H9 (cell line): ENCODE measurements around the gene MMP11. TPM values are rescaled to one million over a fixed set of nuclear protein-coding genes. Genes with fewer than 3 reads are reported as not detected.

Experiments used
- DNase-seq: peaks from one replicate; pipeline ENCODE4 v3.0.0-alpha.2; 2017
- H2AFZ ChIP-seq: one replicate; pipeline ENCODE4 v1.6.1; 2013; ENCODE audit warnings: mild to moderate bottlenecking, low read length, control low read depth, moderate library complexity
- H2AK5ac ChIP-seq: 2 replicates; pipeline ENCODE4 v1.6.1; 2013; ENCODE audit warnings: low read length, control low read depth, mixed read lengths; ENCODE audit not compliant: insufficient read length
- H2BK120ac ChIP-seq: one replicate; pipeline ENCODE4 v1.6.1; 2013; ENCODE audit warnings: low read depth, mild to moderate bottlenecking, low read length, control low read depth, inconsistent platforms; ENCODE audit not compliant: poor library complexity, severe bottlenecking
- H2BK12ac ChIP-seq: 2 replicates; pipeline ENCODE4 v1.6.1; 2013; ENCODE audit warnings: low read length, control low read depth, mixed read lengths, low read depth; ENCODE audit not compliant: insufficient read length
- H2BK15ac ChIP-seq: 2 replicates; pipeline ENCODE4 v1.6.1; 2013; ENCODE audit warnings: low read depth, low read length, control low read depth
- H2BK20ac ChIP-seq: one replicate; pipeline ENCODE4 v1.6.1; 2013; ENCODE audit warnings: low read depth, mild to moderate bottlenecking, low read length, control low read depth, inconsistent platforms; ENCODE audit not compliant: poor library complexity, severe bottlenecking
- H2BK5ac ChIP-seq: 2 replicates; pipeline ENCODE4 v1.6.1; 2013; ENCODE audit warnings: low read length, control low read depth, mixed read lengths; ENCODE audit not compliant: insufficient read length
- H3K14ac ChIP-seq: 2 replicates; pipeline ENCODE4 v1.6.1; 2013; ENCODE audit warnings: low read length, control low read depth; ENCODE audit not compliant: insufficient read depth
- H3K18ac ChIP-seq: 2 replicates; pipeline ENCODE4 v1.6.1; 2013; ENCODE audit warnings: low read depth, mild to moderate bottlenecking, mixed read lengths, low read length, control low read depth; ENCODE audit not compliant: insufficient read length
- H3K23ac ChIP-seq: 2 replicates; pipeline ENCODE4 v1.6.1; 2013; ENCODE audit warnings: low read length, control low read depth, mixed read lengths, low read depth; ENCODE audit not compliant: insufficient read length
- H3K23me2 ChIP-seq: 2 replicates; pipeline ENCODE4 v1.6.1; 2013; ENCODE audit warnings: low read depth, mild to moderate bottlenecking, mixed read lengths, low read length, control low read depth; ENCODE audit not compliant: insufficient read length, poor library complexity, severe bottlenecking
- H3K27ac ChIP-seq: 2 replicates; pipeline ENCODE4 v1.5.1; 2013; ENCODE audit warnings: low read length, control low read depth, mixed read lengths, low read depth; ENCODE audit not compliant: insufficient read length
- H3K27me3 ChIP-seq: 2 replicates; pipeline ENCODE4 v1.6.1; 2013; ENCODE audit warnings: low read length, control low read depth, inconsistent platforms; ENCODE audit not compliant: insufficient read depth
- H3K4ac ChIP-seq: 2 replicates; pipeline ENCODE4 v1.6.1; 2013; ENCODE audit warnings: low read depth, mild to moderate bottlenecking, control low read depth, inconsistent platforms, low read length, moderate library complexity
- H3K4me1 ChIP-seq: 2 replicates; pipeline ENCODE4 v1.6.1; 2013; ENCODE audit warnings: low read length, control low read depth, inconsistent platforms; ENCODE audit not compliant: insufficient read depth
- H3K4me2 ChIP-seq: 2 replicates; pipeline ENCODE4 v1.6.1; 2013; ENCODE audit warnings: low read length, control low read depth, mixed read lengths; ENCODE audit not compliant: insufficient read length, insufficient read depth
- H3K56ac ChIP-seq: 2 replicates; pipeline ENCODE4 v1.6.1; 2013; ENCODE audit warnings: low read depth, mild to moderate bottlenecking, mixed read lengths, low read length, control low read depth; ENCODE audit not compliant: insufficient read length
- H3K79me1 ChIP-seq: 2 replicates; pipeline ENCODE4 v1.6.1; 2013; ENCODE audit warnings: low read depth, mild to moderate bottlenecking, moderate library complexity, low read length, control low read depth, inconsistent platforms; ENCODE audit not compliant: insufficient read depth, poor library complexity, severe bottlenecking
- H3K79me2 ChIP-seq: 2 replicates; pipeline ENCODE4 v1.6.1; 2013; ENCODE audit warnings: low read length, control low read depth, inconsistent platforms; ENCODE audit not compliant: insufficient read depth
- H3K9ac ChIP-seq: 2 replicates; pipeline ENCODE4 v1.6.1; 2013; ENCODE audit warnings: low read length, control low read depth, mixed read lengths; ENCODE audit not compliant: insufficient read length; ENCODE audit errors: extremely low read depth
- H3K9me3 ChIP-seq: one replicate; pipeline ENCODE4 v1.6.1; 2013; ENCODE audit warnings: low read depth, low read length, inconsistent platforms; ENCODE audit not compliant: control insufficient read depth
- H3T11ph ChIP-seq: one replicate; pipeline ENCODE4 v1.6.1; 2013; ENCODE audit warnings: mild to moderate bottlenecking, low read length, control low read depth, inconsistent platforms
- H4K20me1 ChIP-seq: one replicate; pipeline ENCODE4 v1.6.1; 2013; ENCODE audit not compliant: control insufficient read depth, insufficient read length, insufficient read depth
- H4K5ac ChIP-seq: 2 replicates; pipeline ENCODE4 v1.6.1; 2013; ENCODE audit warnings: low read depth, mild to moderate bottlenecking, mixed read lengths, low read length, control low read depth; ENCODE audit not compliant: insufficient read length
- H4K8ac ChIP-seq: replicated peaks from 2 replicates; pipeline ENCODE4 v1.6.1; 2013; ENCODE audit warnings: low read length, control low read depth, mixed read lengths, low read depth; ENCODE audit not compliant: insufficient read length
- H4K91ac ChIP-seq: 2 replicates; pipeline ENCODE4 v1.6.1; 2013; ENCODE audit warnings: low read depth, mild to moderate bottlenecking, moderate library complexity, mixed read lengths, low read length, control low read depth; ENCODE audit not compliant: insufficient read length
- H3K27ac Mint-ChIP-seq, 3 experiments: 2 replicates in 2 of 3; 3 replicates in 1 of 3; pipeline ENCODE4 v1.8.0; 2020 to 2021; ENCODE audit warnings: mixed read lengths in 3 of 3, mild to moderate bottlenecking in 1 of 3, moderate library complexity in 1 of 3
- H3K27me3 Mint-ChIP-seq: 2 replicates; pipeline ENCODE4 v1.8.0; 2021; ENCODE audit warnings: low read depth, mild to moderate bottlenecking, moderate library complexity, mixed read lengths
- H3K36me3 Mint-ChIP-seq, 3 experiments: 2 replicates in 2 of 3; 3 replicates in 1 of 3; pipeline ENCODE4 v1.8.0; 2020 to 2021; ENCODE audit warnings: low read depth in 3 of 3, mixed read lengths in 3 of 3; ENCODE audit not compliant: insufficient read depth in 1 of 3
- H3K4me1 Mint-ChIP-seq, 2 experiments: 2 replicates each; pipeline ENCODE4 v1.8.0; 2020; ENCODE audit warnings: mixed read lengths in 2 of 2
- H3K4me3 Mint-ChIP-seq, 2 experiments: 2 replicates in 1 of 2; 3 replicates in 1 of 2; pipeline ENCODE4 v1.8.0; 2020 to 2021; ENCODE audit warnings: mild to moderate bottlenecking in 2 of 2, mixed read lengths in 2 of 2, moderate library complexity in 1 of 2
- H3K9me3 Mint-ChIP-seq, 2 experiments: 2 replicates in 1 of 2; 3 replicates in 1 of 2; pipeline ENCODE4 v1.8.0; 2020; ENCODE audit warnings: mild to moderate bottlenecking in 2 of 2, mixed read lengths in 2 of 2, moderate library complexity in 1 of 2
- WGBS: extraction: QIAGEN DNeasy Blood & Tissue Kit; methylation state at CpG from one replicate; pipeline ENCODE4 v1.1.7; 2013; ENCODE audit warnings: missing lambda C conversion rate, low lambda C conversion rate, mixed read lengths; ENCODE audit not compliant: insufficient read length; ENCODE audit errors: extremely low coverage; 5-methylcytosine and 5-hydroxymethylcytosine counted together
- total RNA-seq: library from RNA; stranded (reverse); gene quantifications from 2 replicates; pipeline ENCODE4 v1.2.1, GENCODE V29; 2021
- TF ChIP-seq, protein P1 (sequence below): fragments of 200-600 bp; sonication (generic); conservative IDR thresholded peaks from 3 replicates; pipeline ENCODE4 v1.8.0; 2021; ENCODE audit warnings: antibody characterized with exemption, mild to moderate bottlenecking

Gene MMP11
- total RNA-seq, 1 experiment from 2014 or later: 5.3 TPM

DNA sequence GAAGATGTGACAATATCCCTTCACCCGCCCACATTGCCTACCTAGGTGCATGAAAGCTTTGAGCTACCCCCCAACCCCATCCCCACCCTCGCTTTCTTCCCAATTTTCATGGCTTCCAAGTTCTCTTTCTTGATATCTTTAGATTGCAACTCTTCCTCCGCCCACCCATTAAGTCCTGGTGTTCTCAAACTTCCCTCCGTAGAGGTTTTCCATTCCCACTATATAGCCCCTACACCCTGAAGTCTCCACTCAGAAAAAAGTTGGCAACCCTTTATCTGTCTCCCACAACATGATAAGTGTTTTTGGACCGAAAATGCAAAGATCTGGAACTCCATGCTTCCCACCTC, 22.3 kb upstream of the MMP11 start:
- Mint-ChIP-seq H3K36me3 (peaks cover 0 to 3% (median under 1%) of the 10 kb centered on the region in 3 experiments; a peak in 3 of 7 replicates), H3K27ac (peak overlapping the region; percentile 18 to 87 (median 47); a peak in 4 of 7 replicates), H3K27me3 (peaks cover 4% of the 10 kb centered on the region), H3K4me1 (peaks cover 13 to 37% of the 10 kb centered on the region in 2 experiments), H3K9me3 (no peaks in the 10 kb centered on the region; a peak in 1 of 5 replicates), H3K4me3 (peak overlapping the region; percentile 73 to 88)
- H3K27ac ChIP-seq: no peak overlapping the region
- H3K4me2 ChIP-seq: peak overlapping the region; percentile 59
- no peak overlapping the region for H2AK5ac ChIP-seq
- H3K79me1 ChIP-seq: no peaks in the 10 kb centered on the region
- H3K4me1 ChIP-seq: no peaks in the 10 kb centered on the region; the same call in 1 of the 2 replicates
- no peak overlapping the region for H2BK15ac ChIP-seq
- no peak overlapping the region for H2BK12ac ChIP-seq
- H2AFZ ChIP-seq: no peak overlapping the region
- H3K14ac ChIP-seq: no peak overlapping the region
- H4K91ac ChIP-seq: no peak overlapping the region
- no peak overlapping the region for H2BK20ac ChIP-seq
- H3K27me3 ChIP-seq: no peaks in the 10 kb centered on the region
- no peak overlapping the region for H4K8ac ChIP-seq
- DNase-seq: no peak
- H4K5ac ChIP-seq: no peak overlapping the region
- no peak overlapping the region for H2BK120ac ChIP-seq
- TF ChIP-seq, protein P1, sequence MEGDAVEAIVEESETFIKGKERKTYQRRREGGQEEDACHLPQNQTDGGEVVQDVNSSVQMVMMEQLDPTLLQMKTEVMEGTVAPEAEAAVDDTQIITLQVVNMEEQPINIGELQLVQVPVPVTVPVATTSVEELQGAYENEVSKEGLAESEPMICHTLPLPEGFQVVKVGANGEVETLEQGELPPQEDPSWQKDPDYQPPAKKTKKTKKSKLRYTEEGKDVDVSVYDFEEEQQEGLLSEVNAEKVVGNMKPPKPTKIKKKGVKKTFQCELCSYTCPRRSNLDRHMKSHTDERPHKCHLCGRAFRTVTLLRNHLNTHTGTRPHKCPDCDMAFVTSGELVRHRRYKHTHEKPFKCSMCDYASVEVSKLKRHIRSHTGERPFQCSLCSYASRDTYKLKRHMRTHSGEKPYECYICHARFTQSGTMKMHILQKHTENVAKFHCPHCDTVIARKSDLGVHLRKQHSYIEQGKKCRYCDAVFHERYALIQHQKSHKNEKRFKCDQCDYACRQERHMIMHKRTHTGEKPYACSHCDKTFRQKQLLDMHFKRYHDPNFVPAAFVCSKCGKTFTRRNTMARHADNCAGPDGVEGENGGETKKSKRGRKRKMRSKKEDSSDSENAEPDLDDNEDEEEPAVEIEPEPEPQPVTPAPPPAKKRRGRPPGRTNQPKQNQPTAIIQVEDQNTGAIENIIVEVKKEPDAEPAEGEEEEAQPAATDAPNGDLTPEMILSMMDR: no peak
- H3K9me3 ChIP-seq: no peaks in the 10 kb centered on the region
- H3K79me2 ChIP-seq: no peaks in the 10 kb centered on the region
- no peak overlapping the region for H3K23ac ChIP-seq
- H3K23me2 ChIP-seq: peaks cover 8% of the 10 kb centered on the region
- H3K9ac ChIP-seq: no peak overlapping the region
- H2BK5ac ChIP-seq: no peak overlapping the region
- H3K56ac ChIP-seq: no peak overlapping the region
- H4K20me1 ChIP-seq: no peaks in the 10 kb centered on the region
- no peak overlapping the region for H3T11ph ChIP-seq
- H3K18ac ChIP-seq: no peak overlapping the region
- no peak overlapping the region for H3K4ac ChIP-seq
- WGBS: no CpG with 5 or more reads among the region's 5 CpGs
